BE2C (cell line): ENCODE data around the gene CPED1.

Source experiments
- DNase-seq: peaks from one replicate; pipeline ENCODE4 v3.0.0-alpha.2; 2020
- H3K27me3 ChIP-seq: fragments of 250-450 bp; sonication (Bioruptor Pico); 2 replicates; pipeline ENCODE4 v1.5.1; 2020; ENCODE audit warnings: mild to moderate bottlenecking
- H3K36me3 ChIP-seq: fragments of 250-450 bp; sonication (Bioruptor Pico); 2 replicates; pipeline ENCODE4 v1.5.1; 2020; ENCODE audit warnings: mild to moderate bottlenecking
- H3K4me1 ChIP-seq: fragments of 250-450 bp; sonication (Bioruptor Pico); 2 replicates; pipeline ENCODE4 v1.5.1; 2020
- H3K4me3 ChIP-seq: 2 replicates; pipeline ENCODE4 v1.5.1; 2011; ENCODE audit warnings: low read depth, low read length
- H3K9me3 ChIP-seq: fragments of 250-450 bp; sonication (Bioruptor Pico); 2 replicates; pipeline ENCODE4 v1.5.1; 2020
- CTCF ChIP-seq: IDR thresholded peaks from 2 replicates; pipeline ENCODE4 v1.5.1; 2012; ENCODE audit warnings: mild to moderate bottlenecking, low read depth, low read length

CPED1 gene

GRCh38 chr7:121023194-121023593 lies 34.7 kb downstream of the CPED1 start:
- Histone ChIP-seq H3K36me3 (no peaks in the 10 kb centered on the region), H3K4me3 (no peak overlapping the region), H3K4me1 (no peaks in the 10 kb centered on the region), H3K9me3 (no peaks in the 10 kb centered on the region), H3K27me3 (peaks cover 5% of the 10 kb centered on the region)
- no peak for TF ChIP-seq CTCF
- DNase-seq, result no peak

GRCh38 chr7:121023683-121024511 lies 35.4 kb downstream of the CPED1 start:
- Histone ChIP-seq H3K36me3 (no peaks in the 10 kb centered on the region), H3K27me3 (peaks cover 5% of the 10 kb centered on the region), H3K4me3 (no peak overlapping the region), H3K9me3 (no peaks in the 10 kb centered on the region), H3K4me1 (no peaks in the 10 kb centered on the region)
- no peak for DNase-seq
- TF ChIP-seq CTCF, result no peak

GRCh38 chr7:121024611-121025010 lies 36.1 kb downstream of the CPED1 start:
- Histone ChIP-seq H3K4me3 (no peak overlapping the region), H3K4me1 (no peaks in the 10 kb centered on the region), H3K36me3 (no peaks in the 10 kb centered on the region), H3K27me3 (peaks cover 5% of the 10 kb centered on the region), H3K9me3 (no peaks in the 10 kb centered on the region)
- no peak for TF ChIP-seq CTCF
- no peak for DNase-seq

- no peaks in the 10 kb centered on the region for H3K36me3 ChIP-seq
- no peaks in the 10 kb centered on the region for H3K4me1 ChIP-seq
- H3K9me3 ChIP-seq, result no peaks in the 10 kb centered on the region
- no peak for TF ChIP-seq CTCF
- peaks cover 5% of the 10 kb centered on the region for H3K27me3 ChIP-seq
- DNase-seq, result no peak
- H3K4me3 ChIP-seq, result no peak overlapping the region
These were observed 37.6 kb downstream of the CPED1 start for GRCh38 chr7:121026159-121026558.

- no peak for DNase-seq
- no peaks in the 10 kb centered on the region for H3K36me3 ChIP-seq
- no peaks in the 10 kb centered on the region for H3K4me1 ChIP-seq
- peaks cover 5% of the 10 kb centered on the region for H3K27me3 ChIP-seq
- no peak overlapping the region for H3K4me3 ChIP-seq
- H3K9me3 ChIP-seq, result no peaks in the 10 kb centered on the region
- TF ChIP-seq CTCF, result no peak
These were observed 38.1 kb downstream of the CPED1 start for GRCh38 chr7:121026577-121027111.
